DMS153 treated with DMSO at 0.1 percent for 48 hours (cell line): ENCODE measurements around the gene ZNF112.

Experiments
- DNase-seq: peaks from one replicate; lab custom pipeline; 2025; ENCODE audit not compliant: unreplicated experiment; lab: John Stamatoyannopoulos, UW

Gene ZNF112

DNA sequence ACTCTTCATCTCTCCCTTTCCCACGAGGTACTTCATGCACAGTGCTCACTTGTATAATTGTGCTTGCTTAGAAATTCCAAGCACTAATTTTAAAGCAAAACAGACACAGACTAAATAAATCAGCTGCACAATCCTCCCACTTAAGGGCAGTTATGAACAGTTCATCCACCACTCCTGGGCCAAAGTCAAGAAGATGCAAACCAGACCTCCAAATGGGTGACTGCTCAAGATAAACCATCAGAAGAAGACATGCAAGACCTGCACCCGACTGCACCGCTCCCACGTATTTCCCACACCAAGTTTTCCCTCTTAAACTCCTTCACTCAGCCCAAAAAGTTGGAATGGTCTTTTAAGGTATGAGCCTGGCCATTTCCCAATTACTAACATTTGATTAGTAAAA lies 71.5 kb downstream of the ZNF112 start:
- DNase-seq, result no peak

DNA sequence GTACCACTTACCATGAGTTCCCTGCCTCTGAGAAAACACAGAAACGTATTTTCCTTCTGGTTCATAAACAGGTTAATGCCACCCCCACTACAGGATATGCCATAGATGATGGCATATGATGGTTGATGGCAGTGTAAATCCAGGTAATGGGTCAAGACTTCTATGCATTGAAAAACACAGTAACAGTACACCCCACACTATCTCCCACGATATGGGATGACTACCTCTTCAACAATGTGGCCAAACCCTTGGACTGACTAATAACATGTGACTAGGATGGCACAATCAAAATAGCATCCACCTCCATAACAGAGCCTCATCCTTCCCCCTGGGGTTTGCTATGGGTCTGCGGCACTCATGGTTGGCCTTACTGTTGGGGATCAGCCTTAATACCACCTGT lies 73.6 kb downstream of the ZNF112 start:
- DNase-seq, result no peak

DNA sequence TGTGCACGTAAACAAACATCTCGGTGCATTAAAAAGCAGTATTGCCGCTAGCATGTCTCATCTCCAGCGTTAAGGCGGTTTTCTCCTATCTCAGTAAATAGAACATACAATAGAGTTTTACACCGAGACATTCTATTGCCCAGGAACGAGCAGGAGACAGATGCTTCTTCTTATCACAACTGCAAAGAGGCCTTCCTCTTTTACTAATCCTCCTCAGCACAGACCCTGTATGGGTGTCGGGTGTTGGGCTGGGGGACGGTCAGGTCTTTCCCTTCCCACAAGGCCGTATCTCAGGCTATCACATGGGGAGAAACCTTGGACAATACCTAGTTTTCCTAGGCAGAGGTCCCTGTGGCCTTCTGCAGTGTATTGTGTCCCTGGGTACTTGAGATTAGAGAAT lies 75.6 kb downstream of the ZNF112 start:
- no peak for DNase-seq

DNA sequence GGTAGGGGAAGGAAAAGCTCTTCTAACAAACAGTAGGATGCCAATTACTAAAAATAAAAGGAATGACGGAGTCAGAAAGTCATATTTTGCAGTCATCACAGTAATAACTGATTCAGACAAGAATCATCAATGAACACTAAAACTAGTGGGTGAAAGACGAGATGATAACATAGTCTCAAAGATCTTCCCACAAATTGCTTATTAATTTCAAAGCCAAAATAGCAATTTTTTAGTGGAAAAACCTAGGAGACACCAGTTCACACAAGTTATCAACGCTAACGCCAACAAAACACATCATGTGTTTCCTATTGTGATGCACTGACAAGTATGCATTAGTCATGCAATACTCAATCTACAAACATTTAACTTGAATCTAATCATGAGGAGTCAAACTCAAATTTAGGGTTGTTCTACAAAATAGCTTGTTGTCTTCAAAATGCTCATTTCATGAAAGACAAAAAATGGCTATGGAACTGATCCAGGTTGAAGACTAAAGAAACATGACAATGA lies 78.2 kb downstream of the ZNF112 start:
- DNase-seq, result no peak

DNA sequence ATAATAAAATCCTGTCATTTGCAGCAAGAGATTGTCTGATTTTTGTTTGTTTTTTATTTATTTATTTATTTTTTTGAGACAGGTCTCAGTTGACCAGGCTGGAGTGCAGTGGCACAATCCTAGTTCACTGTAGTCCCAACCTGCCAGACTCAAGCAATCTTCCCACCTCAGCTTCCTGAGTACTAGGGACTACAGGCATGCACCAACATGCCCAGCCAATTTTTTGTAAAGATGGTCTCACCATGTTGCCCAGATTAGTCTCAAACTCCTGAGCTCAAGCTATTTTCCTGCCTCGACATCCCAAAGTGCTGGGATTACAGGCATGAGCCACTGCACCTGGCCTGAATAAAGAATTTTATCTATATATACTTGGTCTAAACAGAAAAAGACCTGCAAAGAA lies 79.1 kb downstream of the ZNF112 start:
- DNase-seq, result no peak
